Vagina (tissue), 2 donors: ENCODE measurements around the gene ECM1.

Source experiments
- POLR2AphosphoS5 ChIP-seq, 2 donors: sonication (generic); formaldehyde crosslinking; IDR thresholded peaks; one replicate each; pipeline ENCODE4 v1.9.0; 2017; ENCODE audit warnings: antibody characterized with exemption in 2 of 2, mild to moderate bottlenecking in 2 of 2, low read depth in 1 of 2; ENCODE audit not compliant: insufficient read depth in 1 of 2
- TF ChIP-seq, protein P1 (sequence below), 3 experiments: fragments of 450-650 bp in 2 of 3; fragments of 200-600 bp in 1 of 3; sonication (generic) in 1 of 3; IDR thresholded peaks; one replicate each; pipeline ENCODE4 v1.5.1; 2017 to 2019; ENCODE audit warnings: antibody characterized with exemption in 3 of 3, mild to moderate bottlenecking in 2 of 3, moderate library complexity in 2 of 3

DNA sequence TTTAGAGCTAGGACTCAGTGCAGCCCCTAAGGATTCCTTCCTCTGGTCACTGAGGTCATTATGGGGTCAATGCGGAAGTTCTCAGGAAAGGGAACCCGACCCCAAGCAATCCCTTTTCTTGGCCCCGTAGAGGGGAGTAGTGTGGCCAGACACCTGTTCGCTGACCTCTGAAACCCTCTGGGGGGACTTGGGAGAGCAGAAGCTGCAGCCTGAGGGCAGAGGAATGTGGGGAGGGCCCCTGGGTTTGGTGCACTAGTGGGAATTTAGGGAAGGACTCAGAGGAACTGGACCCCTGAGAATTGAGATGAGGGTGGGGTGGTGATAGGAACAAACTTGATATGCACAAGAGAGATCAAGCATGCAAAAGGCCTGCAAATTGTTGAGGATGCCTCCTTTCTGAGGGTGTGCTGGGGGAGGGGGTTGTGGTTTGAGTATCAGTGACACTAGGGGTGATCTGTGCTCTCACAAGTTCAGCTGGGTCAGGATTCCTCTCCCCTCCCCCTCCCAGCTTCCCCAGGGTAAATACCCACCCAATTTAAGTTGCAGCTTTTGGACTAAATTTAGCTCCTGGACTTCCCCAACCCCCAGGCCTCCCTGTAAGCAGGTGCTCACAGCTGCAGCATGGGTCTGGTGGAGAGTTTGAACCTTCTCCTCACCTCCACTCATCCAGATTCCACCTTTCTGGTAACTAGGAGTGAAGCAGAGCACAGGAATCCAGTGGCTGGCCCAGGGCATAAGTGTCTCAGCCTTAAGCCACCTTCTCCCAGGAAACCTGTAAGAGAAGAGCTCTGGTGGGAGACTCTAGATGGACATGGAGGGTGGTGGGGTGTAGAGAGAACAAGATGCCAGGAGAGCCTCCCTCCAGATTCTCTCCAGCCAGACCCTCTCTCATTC is 54.8 kb downstream of the ECM1 start:
- TF ChIP-seq, protein P1, sequence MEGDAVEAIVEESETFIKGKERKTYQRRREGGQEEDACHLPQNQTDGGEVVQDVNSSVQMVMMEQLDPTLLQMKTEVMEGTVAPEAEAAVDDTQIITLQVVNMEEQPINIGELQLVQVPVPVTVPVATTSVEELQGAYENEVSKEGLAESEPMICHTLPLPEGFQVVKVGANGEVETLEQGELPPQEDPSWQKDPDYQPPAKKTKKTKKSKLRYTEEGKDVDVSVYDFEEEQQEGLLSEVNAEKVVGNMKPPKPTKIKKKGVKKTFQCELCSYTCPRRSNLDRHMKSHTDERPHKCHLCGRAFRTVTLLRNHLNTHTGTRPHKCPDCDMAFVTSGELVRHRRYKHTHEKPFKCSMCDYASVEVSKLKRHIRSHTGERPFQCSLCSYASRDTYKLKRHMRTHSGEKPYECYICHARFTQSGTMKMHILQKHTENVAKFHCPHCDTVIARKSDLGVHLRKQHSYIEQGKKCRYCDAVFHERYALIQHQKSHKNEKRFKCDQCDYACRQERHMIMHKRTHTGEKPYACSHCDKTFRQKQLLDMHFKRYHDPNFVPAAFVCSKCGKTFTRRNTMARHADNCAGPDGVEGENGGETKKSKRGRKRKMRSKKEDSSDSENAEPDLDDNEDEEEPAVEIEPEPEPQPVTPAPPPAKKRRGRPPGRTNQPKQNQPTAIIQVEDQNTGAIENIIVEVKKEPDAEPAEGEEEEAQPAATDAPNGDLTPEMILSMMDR (IDR thresholded peaks at IDR 0.05), result no peak
- no peak for TF ChIP-seq POLR2AphosphoS5 (IDR thresholded peaks at IDR 0.05; ENCODE audit: insufficient read depth in 1 of 2, low read depth in 1 of 2)
